ENCODE data around the gene UBA1. TPM values are rescaled to one million over a fixed set of nuclear protein-coding genes. Genes with fewer than 3 reads are reported as not detected.

The UBA1 gene
- total and polyA plus RNA-seq, 2 donors, result 80.4 to 99.8 TPM

GRCh38 chrX:47148946-47149345, 44.7 kb upstream of the UBA1 start:
- DNase-seq (ENCODE audit: low read depth in 6 of 9, low spot score in 9 of 9), result no peak
- no peak overlapping the region for H3K4me3 ChIP-seq (ENCODE audit: low read length in 2 of 2)
- 94% methylated on average over 2 of the region's 2 CpGs for WGBS
- no peak overlapping the region for H3K27ac ChIP-seq (ENCODE audit: low read depth in 1 of 2, low read length in 1 of 2)
- H3K36me3 ChIP-seq (ENCODE audit: control insufficient read depth in 2 of 2, insufficient read depth in 2 of 2, low read length in 1 of 2), result peaks cover 5 to 14% of the 10 kb centered on the region in 2 donors
- H3K27me3 ChIP-seq (ENCODE audit: control insufficient read depth in 2 of 2, insufficient read depth in 1 of 2, low read length in 1 of 2), result no peaks in the 10 kb centered on the region
- H3K9me3 ChIP-seq (ENCODE audit: control insufficient read depth in 2 of 2, insufficient read depth in 1 of 2, low read length in 1 of 2), result peaks cover 0 to 3% of the 10 kb centered on the region in 2 donors
- peaks cover 0 to 11% of the 10 kb centered on the region in 2 donors for H3K4me1 ChIP-seq (ENCODE audit: control insufficient read depth in 2 of 2, insufficient read depth in 2 of 2, low read length in 2 of 2)

DNA sequence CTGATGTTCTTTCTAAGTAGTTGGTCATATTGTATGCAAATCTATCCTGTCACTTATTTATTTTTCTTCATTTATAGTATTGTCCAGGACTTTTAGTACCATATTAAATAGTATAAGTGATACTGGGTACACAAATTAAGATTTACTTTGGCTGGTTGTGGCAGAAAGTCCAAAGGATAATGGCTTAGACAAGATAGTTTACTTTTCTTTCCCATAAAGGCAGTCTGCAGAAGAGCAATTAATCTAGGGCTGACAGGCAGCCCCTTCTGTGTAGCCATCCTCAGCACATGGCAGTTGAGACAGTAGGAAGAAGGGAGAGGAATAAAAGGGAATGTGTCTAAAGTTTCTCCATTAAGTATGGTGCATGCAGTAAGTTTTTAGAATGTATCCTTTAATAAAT, 42.2 kb upstream of the UBA1 start:
- Histone ChIP-seq H3K4me1 (ENCODE audit: control insufficient read depth in 2 of 2, insufficient read depth in 2 of 2, low read length in 2 of 2) (peaks cover 0 to 7% of the 10 kb centered on the region in 2 donors), H3K27ac (ENCODE audit: low read depth in 1 of 2, low read length in 1 of 2) (no peak overlapping the region), H3K27me3 (ENCODE audit: control insufficient read depth in 2 of 2, insufficient read depth in 1 of 2, low read length in 1 of 2) (no peaks in the 10 kb centered on the region), H3K9me3 (ENCODE audit: control insufficient read depth in 2 of 2, insufficient read depth in 1 of 2, low read length in 1 of 2) (peaks cover 0 to 3% of the 10 kb centered on the region in 2 donors), H3K36me3 (ENCODE audit: control insufficient read depth in 2 of 2, insufficient read depth in 2 of 2, low read length in 1 of 2) (peaks cover 12 to 20% of the 10 kb centered on the region in 2 donors), H3K4me3 (ENCODE audit: low read length in 2 of 2) (no peak overlapping the region)
- DNase-seq (ENCODE audit: low read depth in 6 of 9, low spot score in 9 of 9), result no peak

- Histone ChIP-seq H3K4me1 (ENCODE audit: control insufficient read depth in 2 of 2, insufficient read depth in 2 of 2, low read length in 2 of 2) (no peaks in the 10 kb centered on the region), H3K36me3 (ENCODE audit: control insufficient read depth in 2 of 2, insufficient read depth in 2 of 2, low read length in 1 of 2) (peaks cover 14 to 29% of the 10 kb centered on the region in 2 donors), H3K4me3 (ENCODE audit: low read length in 2 of 2) (no peak overlapping the region), H3K27ac (ENCODE audit: low read depth in 1 of 2, low read length in 1 of 2) (no peak overlapping the region), H3K27me3 (ENCODE audit: control insufficient read depth in 2 of 2, insufficient read depth in 1 of 2, low read length in 1 of 2) (no peaks in the 10 kb centered on the region), H3K9me3 (ENCODE audit: control insufficient read depth in 2 of 2, insufficient read depth in 1 of 2, low read length in 1 of 2) (peaks cover 0 to 6% of the 10 kb centered on the region in 2 donors)
- 95% methylated on average over 26 of the region's 26 CpGs for WGBS
- DNase-seq (ENCODE audit: low read depth in 6 of 9, low spot score in 9 of 9), result no peak
Measured at GRCh38 chrX:47156611-47157520, 36.8 kb upstream of the UBA1 start.

DNA sequence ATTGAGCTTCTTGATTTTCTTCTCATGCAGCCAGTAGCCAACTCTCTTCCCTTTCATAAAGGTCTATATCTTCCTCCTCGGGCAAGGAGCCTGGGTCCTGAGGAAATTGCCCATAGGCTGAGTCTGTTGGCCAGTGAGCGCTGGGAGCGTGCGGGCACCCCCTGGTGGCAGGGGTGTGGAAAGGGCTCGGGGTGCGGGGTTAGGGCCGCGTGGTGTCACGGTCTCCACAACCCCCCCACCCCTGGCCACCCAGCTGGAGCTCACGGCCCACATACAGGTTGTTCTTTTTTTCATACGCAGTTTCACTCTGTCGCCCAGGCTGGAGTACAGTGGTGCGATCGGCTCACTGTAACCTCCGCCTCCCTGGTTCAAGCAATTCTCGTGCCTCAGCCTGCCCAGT, 35.5 kb upstream of the UBA1 start:
- no peak for DNase-seq (ENCODE audit: low read depth in 6 of 9, low spot score in 9 of 9)
- H3K36me3 ChIP-seq (ENCODE audit: control insufficient read depth in 2 of 2, insufficient read depth in 2 of 2, low read length in 1 of 2), result peaks cover 14 to 29% of the 10 kb centered on the region in 2 donors
- H3K4me3 ChIP-seq (ENCODE audit: low read length in 2 of 2), result no peak overlapping the region
- over 99% methylated on average over 16 of the region's 16 CpGs for WGBS
- H3K4me1 ChIP-seq (ENCODE audit: control insufficient read depth in 2 of 2, insufficient read depth in 2 of 2, low read length in 2 of 2), result no peaks in the 10 kb centered on the region
- H3K27ac ChIP-seq (ENCODE audit: low read depth in 1 of 2, low read length in 1 of 2), result no peak overlapping the region
- no peaks in the 10 kb centered on the region for H3K27me3 ChIP-seq (ENCODE audit: control insufficient read depth in 2 of 2, insufficient read depth in 1 of 2, low read length in 1 of 2)
- peaks cover 0 to 6% of the 10 kb centered on the region in 2 donors for H3K9me3 ChIP-seq (ENCODE audit: control insufficient read depth in 2 of 2, insufficient read depth in 1 of 2, low read length in 1 of 2)

GRCh38 chrX:47158781-47159180, 34.8 kb upstream of the UBA1 start:
- Histone ChIP-seq H3K27ac (ENCODE audit: low read depth in 1 of 2, low read length in 1 of 2) (no peak overlapping the region), H3K9me3 (ENCODE audit: control insufficient read depth in 2 of 2, insufficient read depth in 1 of 2, low read length in 1 of 2) (peaks cover 0 to 6% of the 10 kb centered on the region in 2 donors), H3K4me1 (ENCODE audit: control insufficient read depth in 2 of 2, insufficient read depth in 2 of 2, low read length in 2 of 2) (no peaks in the 10 kb centered on the region), H3K27me3 (ENCODE audit: control insufficient read depth in 2 of 2, insufficient read depth in 1 of 2, low read length in 1 of 2) (no peaks in the 10 kb centered on the region), H3K4me3 (ENCODE audit: low read length in 2 of 2) (no peak overlapping the region), H3K36me3 (ENCODE audit: control insufficient read depth in 2 of 2, insufficient read depth in 2 of 2, low read length in 1 of 2) (peaks cover 14 to 29% of the 10 kb centered on the region in 2 donors)
- over 99% methylated on average over 5 of the region's 5 CpGs for WGBS
- no peak for DNase-seq (ENCODE audit: low read depth in 6 of 9, low spot score in 9 of 9)

- Histone ChIP-seq H3K27me3 (ENCODE audit: control insufficient read depth in 2 of 2, insufficient read depth in 1 of 2, low read length in 1 of 2) (no peaks in the 10 kb centered on the region), H3K4me3 (ENCODE audit: low read length in 2 of 2) (no peak overlapping the region), H3K9me3 (ENCODE audit: control insufficient read depth in 2 of 2, insufficient read depth in 1 of 2, low read length in 1 of 2) (peaks cover 0 to 6% of the 10 kb centered on the region in 2 donors), H3K27ac (ENCODE audit: low read depth in 1 of 2, low read length in 1 of 2) (no peak overlapping the region), H3K4me1 (ENCODE audit: control insufficient read depth in 2 of 2, insufficient read depth in 2 of 2, low read length in 2 of 2) (no peaks in the 10 kb centered on the region), H3K36me3 (ENCODE audit: control insufficient read depth in 2 of 2, insufficient read depth in 2 of 2, low read length in 1 of 2) (peaks cover 13 to 28% of the 10 kb centered on the region in 2 donors)
- over 99% methylated on average over 4 of the region's 4 CpGs for WGBS
- no peak for DNase-seq (ENCODE audit: low read depth in 6 of 9, low spot score in 9 of 9)
Measured at GRCh38 chrX:47160781-47161180, 32.8 kb upstream of the UBA1 start.

DNA sequence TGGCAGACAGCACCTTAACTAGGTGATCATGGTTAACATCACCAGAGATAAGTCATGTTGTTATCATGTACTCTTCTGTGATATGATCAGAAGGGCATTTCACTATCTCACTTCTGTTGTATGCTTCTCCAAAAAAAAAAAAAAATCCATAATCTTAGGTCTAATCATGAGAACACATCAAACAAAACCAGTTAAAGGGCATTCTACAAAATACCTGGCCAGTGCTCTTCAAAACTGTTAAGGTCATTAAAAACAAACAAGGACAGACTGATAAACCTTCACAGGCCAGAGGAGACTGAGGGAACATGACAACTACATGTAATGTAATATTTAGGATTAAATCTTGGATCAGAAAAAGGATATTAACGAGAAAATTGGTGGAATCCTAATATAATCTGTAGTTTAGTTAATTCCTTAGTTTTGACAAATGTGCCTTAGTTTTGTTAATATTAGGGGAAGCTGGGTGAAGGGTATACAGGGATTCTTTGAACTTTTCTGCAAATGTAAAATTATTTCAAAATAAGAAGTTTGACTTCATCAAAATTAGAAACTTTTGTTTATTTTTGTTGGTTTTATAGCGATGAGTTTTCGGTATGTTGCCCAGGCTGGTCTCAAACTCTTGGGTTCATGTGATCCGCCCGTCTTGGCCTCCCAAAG, 30.6 kb upstream of the UBA1 start:
- Histone ChIP-seq H3K36me3 (ENCODE audit: control insufficient read depth in 2 of 2, insufficient read depth in 2 of 2, low read length in 1 of 2) (peaks cover 5 to 13% of the 10 kb centered on the region in 2 donors), H3K27ac (ENCODE audit: low read depth in 1 of 2, low read length in 1 of 2) (no peak overlapping the region), H3K9me3 (ENCODE audit: control insufficient read depth in 2 of 2, insufficient read depth in 1 of 2, low read length in 1 of 2) (peaks cover 0 to 5% of the 10 kb centered on the region in 2 donors), H3K4me3 (ENCODE audit: low read length in 2 of 2) (no peak overlapping the region), H3K4me1 (ENCODE audit: control insufficient read depth in 2 of 2, insufficient read depth in 2 of 2, low read length in 2 of 2) (no peaks in the 10 kb centered on the region), H3K27me3 (ENCODE audit: control insufficient read depth in 2 of 2, insufficient read depth in 1 of 2, low read length in 1 of 2) (no peaks in the 10 kb centered on the region)
- 98% methylated on average over 5 of the region's 5 CpGs for WGBS
- no peak for DNase-seq (ENCODE audit: low read depth in 6 of 9, low spot score in 9 of 9)

- Histone ChIP-seq H3K27ac (ENCODE audit: low read depth in 1 of 2, low read length in 1 of 2) (no peak overlapping the region), H3K4me1 (ENCODE audit: control insufficient read depth in 2 of 2, insufficient read depth in 2 of 2, low read length in 2 of 2) (no peaks in the 10 kb centered on the region), H3K9me3 (ENCODE audit: control insufficient read depth in 2 of 2, insufficient read depth in 1 of 2, low read length in 1 of 2) (no peaks in the 10 kb centered on the region), H3K27me3 (ENCODE audit: control insufficient read depth in 2 of 2, insufficient read depth in 1 of 2, low read length in 1 of 2) (no peaks in the 10 kb centered on the region), H3K4me3 (ENCODE audit: low read length in 2 of 2) (no peak overlapping the region), H3K36me3 (ENCODE audit: control insufficient read depth in 2 of 2, insufficient read depth in 2 of 2, low read length in 1 of 2) (peaks cover 11 to 13% of the 10 kb centered on the region in 2 donors)
- no peak for DNase-seq (ENCODE audit: low read depth in 6 of 9, low spot score in 9 of 9)
- WGBS, result 97% methylated on average over 3 of the region's 3 CpGs
Measured at GRCh38 chrX:47164420-47164819, 29.2 kb upstream of the UBA1 start.

GRCh38 chrX:47166126-47166525, 27.5 kb upstream of the UBA1 start:
- Histone ChIP-seq H3K27me3 (ENCODE audit: control insufficient read depth in 2 of 2, insufficient read depth in 1 of 2, low read length in 1 of 2) (no peaks in the 10 kb centered on the region), H3K9me3 (ENCODE audit: control insufficient read depth in 2 of 2, insufficient read depth in 1 of 2, low read length in 1 of 2) (no peaks in the 10 kb centered on the region), H3K4me1 (ENCODE audit: control insufficient read depth in 2 of 2, insufficient read depth in 2 of 2, low read length in 2 of 2) (no peaks in the 10 kb centered on the region), H3K27ac (ENCODE audit: low read depth in 1 of 2, low read length in 1 of 2) (no peak overlapping the region), H3K36me3 (ENCODE audit: control insufficient read depth in 2 of 2, insufficient read depth in 2 of 2, low read length in 1 of 2) (peaks cover 25 to 30% of the 10 kb centered on the region in 2 donors), H3K4me3 (ENCODE audit: low read length in 2 of 2) (no peak overlapping the region)
- DNase-seq (ENCODE audit: low read depth in 6 of 9, low spot score in 9 of 9), result no peak
- WGBS, result 98% methylated on average over 5 of the region's 5 CpGs

Measured in thymus (tissue), 11 donors.